Neural crest cell (in vitro differentiated cells): ENCODE results near the gene GSTA5. TPM values are rescaled to one million over a fixed set of nuclear protein-coding genes. Genes with fewer than 3 reads are reported as not detected.
"Not testable (repeated sequence)": the region's sequence is repeated elsewhere in the genome, so short reads cannot be mapped to it uniquely, and the experiment has no call there.

Source experiments
- DNase-seq: peaks from one replicate; pipeline ENCODE4 v3.0.0; 2021; ENCODE audit warnings: low read depth, mixed read lengths, low spot score
- H3K27ac Mint-ChIP-seq: one replicate; pipeline ENCODE4 v1.8.0; 2021; ENCODE audit warnings: mild to moderate bottlenecking, mixed read lengths; ENCODE audit not compliant: unreplicated experiment
- H3K27me3 Mint-ChIP-seq: 2 replicates; pipeline ENCODE4 v1.8.0; 2021; ENCODE audit warnings: low read depth, mild to moderate bottlenecking, mixed read lengths
- H3K36me3 Mint-ChIP-seq: 2 replicates; pipeline ENCODE4 v1.8.0; 2021; ENCODE audit warnings: low read depth, mild to moderate bottlenecking, mixed read lengths
- H3K4me1 Mint-ChIP-seq: 2 replicates; pipeline ENCODE4 v1.8.0; 2021; ENCODE audit warnings: mixed read lengths
- H3K4me3 Mint-ChIP-seq: one replicate; pipeline ENCODE4 v1.8.0; 2021; ENCODE audit warnings: mild to moderate bottlenecking, mixed read lengths
- H3K9me3 Mint-ChIP-seq: 2 replicates; pipeline ENCODE4 v1.8.0; 2021; ENCODE audit warnings: mixed read lengths
- total RNA-seq: library from RNA; stranded (reverse); gene quantifications from 2 replicates; pipeline ENCODE4 v1.2.1, GENCODE V29; 2021
- TF ChIP-seq, protein P1 (sequence below): fragments of 200-600 bp; sonication (generic); conservative IDR thresholded peaks from 2 replicates; pipeline ENCODE4 v1.5.0; 2021; ENCODE audit warnings: antibody characterized with exemption, mild to moderate bottlenecking

GSTA5 gene
- total RNA-seq, 1 donor from 2014 or later, result not detected

DNA sequence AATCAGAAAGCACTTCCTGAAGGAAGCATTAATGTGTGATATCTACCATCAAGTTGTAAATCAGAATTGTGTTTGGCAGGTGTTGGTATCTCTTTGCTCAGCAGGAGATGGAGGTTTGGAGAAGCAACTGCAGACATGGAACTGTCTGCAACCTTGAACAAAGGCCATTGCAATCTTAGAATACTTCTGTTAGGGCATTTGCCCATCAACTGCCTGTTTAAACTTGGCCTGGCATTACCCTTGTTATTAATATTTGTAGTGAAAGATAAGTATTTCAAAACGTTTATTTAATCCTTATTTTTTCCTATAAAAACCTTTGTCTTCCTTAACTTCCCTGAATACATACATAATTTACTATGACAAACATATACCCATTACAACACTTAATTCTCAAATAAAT is 14.1 kb downstream of the GSTA5 start:
- H3K27ac Mint-ChIP-seq, result no peak overlapping the region
- TF ChIP-seq, protein P1, sequence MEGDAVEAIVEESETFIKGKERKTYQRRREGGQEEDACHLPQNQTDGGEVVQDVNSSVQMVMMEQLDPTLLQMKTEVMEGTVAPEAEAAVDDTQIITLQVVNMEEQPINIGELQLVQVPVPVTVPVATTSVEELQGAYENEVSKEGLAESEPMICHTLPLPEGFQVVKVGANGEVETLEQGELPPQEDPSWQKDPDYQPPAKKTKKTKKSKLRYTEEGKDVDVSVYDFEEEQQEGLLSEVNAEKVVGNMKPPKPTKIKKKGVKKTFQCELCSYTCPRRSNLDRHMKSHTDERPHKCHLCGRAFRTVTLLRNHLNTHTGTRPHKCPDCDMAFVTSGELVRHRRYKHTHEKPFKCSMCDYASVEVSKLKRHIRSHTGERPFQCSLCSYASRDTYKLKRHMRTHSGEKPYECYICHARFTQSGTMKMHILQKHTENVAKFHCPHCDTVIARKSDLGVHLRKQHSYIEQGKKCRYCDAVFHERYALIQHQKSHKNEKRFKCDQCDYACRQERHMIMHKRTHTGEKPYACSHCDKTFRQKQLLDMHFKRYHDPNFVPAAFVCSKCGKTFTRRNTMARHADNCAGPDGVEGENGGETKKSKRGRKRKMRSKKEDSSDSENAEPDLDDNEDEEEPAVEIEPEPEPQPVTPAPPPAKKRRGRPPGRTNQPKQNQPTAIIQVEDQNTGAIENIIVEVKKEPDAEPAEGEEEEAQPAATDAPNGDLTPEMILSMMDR, result no peak
- no peaks in the 10 kb centered on the region for H3K4me1 Mint-ChIP-seq
- H3K4me3 Mint-ChIP-seq, result no peak overlapping the region
- no peaks in the 10 kb centered on the region for H3K36me3 Mint-ChIP-seq
- no peak for DNase-seq
- no peaks in the 10 kb centered on the region for H3K27me3 Mint-ChIP-seq
- peaks cover 2% of the 10 kb centered on the region for H3K9me3 Mint-ChIP-seq

DNA sequence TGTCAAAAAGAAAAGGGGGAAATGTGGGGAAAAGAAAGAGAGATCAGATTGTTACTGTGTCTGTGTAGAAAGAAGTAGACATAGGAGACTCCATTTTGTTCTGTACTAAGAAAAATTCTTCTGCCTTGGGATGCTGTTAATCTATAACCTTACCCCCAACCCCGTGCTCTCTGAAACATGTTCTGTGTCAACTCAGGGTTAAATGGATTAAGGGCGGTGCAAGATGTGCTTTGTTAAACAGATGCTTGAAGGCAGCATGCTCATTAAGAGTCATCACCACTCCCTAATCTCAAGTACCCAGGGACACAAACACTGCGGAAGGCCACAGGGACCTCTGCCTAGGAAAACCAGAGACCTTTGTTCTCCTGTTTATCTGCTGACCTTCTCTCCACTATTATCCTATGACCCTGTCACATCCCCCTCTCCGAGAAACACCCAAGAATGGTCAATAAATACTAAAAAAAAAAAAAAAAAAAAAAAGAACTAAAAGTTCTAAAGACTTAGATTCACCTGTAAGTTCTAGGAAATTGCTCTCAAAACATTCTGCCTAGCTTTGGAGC is 14.6 kb downstream of the GSTA5 start:
- H3K9me3 Mint-ChIP-seq, H3K27me3 Mint-ChIP-seq, H3K4me3 Mint-ChIP-seq, H3K4me1 Mint-ChIP-seq, DNase-seq, H3K36me3 Mint-ChIP-seq, H3K27ac Mint-ChIP-seq: not testable (repeated sequence)

DNA sequence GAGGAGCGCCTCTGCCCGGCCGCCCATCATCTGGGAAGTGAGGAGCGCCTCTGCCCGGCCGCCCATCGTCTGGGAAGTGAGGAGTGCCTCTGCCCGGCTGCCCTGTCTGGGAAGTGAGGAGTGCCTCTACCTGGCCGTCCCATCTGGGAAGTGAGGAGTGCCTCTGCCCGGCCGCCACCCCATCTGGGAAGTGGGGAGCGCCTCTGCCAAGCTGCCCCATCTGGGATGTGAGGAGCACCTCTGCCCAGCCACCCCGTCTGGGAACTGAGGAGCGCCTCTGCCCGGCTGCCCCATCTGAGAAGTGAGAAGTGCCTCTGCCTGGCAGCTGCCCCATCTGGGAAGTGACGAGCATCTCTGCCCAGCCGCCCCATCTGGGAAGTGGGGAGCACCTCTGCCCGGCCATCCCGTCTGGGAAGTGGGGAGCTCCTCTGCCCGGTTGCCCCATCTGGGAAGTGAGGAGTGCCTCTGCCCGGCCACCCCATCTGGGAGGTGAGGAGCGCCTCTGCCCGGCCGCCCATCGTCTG is 15.3 kb downstream of the GSTA5 start:
- not testable (repeated sequence) for H3K27me3 Mint-ChIP-seq, H3K4me3 Mint-ChIP-seq, H3K27ac Mint-ChIP-seq, H3K4me1 Mint-ChIP-seq, H3K9me3 Mint-ChIP-seq, DNase-seq, H3K36me3 Mint-ChIP-seq

DNA sequence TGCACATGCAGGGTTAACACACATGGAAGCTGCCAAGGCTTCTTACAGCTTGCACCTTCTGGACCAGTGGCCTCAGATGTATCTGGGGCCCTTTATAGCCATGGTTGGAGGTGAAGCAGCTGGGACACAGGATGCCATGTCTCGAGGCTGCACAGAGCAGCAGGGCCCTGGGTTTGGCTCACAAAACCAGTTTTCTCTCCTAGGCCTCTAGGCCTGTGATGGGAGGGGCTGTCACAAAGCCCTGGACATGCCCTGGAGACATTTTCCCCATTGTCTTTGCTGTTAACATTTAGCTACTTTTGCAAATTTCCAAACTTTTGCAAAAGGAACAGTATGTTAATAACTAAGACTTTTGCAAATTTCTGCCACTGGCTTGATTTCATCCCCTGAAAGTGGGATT is 18.8 kb downstream of the GSTA5 start:
- H3K9me3 Mint-ChIP-seq, result peaks cover 2% of the 10 kb centered on the region
- H3K27ac Mint-ChIP-seq, result no peak overlapping the region
- no peak overlapping the region for H3K4me3 Mint-ChIP-seq
- no peak for DNase-seq
- TF ChIP-seq, protein P1, result no peak
- H3K4me1 Mint-ChIP-seq, result no peaks in the 10 kb centered on the region
- no peaks in the 10 kb centered on the region for H3K36me3 Mint-ChIP-seq
- H3K27me3 Mint-ChIP-seq, result no peaks in the 10 kb centered on the region

DNA sequence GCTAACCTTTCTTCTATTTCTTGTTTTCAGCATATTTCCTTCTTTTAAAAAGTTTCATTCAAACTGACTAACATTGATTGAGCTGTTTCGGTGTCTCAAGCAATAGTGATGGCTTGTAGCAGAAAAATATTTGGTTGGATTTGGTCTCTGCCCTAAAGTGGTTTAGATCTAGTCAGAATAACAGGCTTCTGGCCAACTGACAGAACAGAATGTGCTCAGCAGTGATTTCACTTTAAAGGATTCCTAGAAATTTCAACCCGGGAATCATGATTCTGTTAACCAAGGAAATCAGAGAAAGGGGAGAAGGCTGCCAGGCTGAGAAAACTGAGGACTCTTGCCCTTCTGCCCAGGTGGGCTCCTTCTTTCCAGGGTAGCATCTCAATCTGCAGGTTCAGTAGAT is 20.4 kb downstream of the GSTA5 start:
- no peak for DNase-seq
- Mint-ChIP-seq H3K4me1 (no peaks in the 10 kb centered on the region), H3K27me3 (no peaks in the 10 kb centered on the region), H3K9me3 (peaks cover 2% of the 10 kb centered on the region), H3K4me3 (no peak overlapping the region), H3K27ac (no peak overlapping the region), H3K36me3 (no peaks in the 10 kb centered on the region)
- TF ChIP-seq, protein P1, result no peak

DNA sequence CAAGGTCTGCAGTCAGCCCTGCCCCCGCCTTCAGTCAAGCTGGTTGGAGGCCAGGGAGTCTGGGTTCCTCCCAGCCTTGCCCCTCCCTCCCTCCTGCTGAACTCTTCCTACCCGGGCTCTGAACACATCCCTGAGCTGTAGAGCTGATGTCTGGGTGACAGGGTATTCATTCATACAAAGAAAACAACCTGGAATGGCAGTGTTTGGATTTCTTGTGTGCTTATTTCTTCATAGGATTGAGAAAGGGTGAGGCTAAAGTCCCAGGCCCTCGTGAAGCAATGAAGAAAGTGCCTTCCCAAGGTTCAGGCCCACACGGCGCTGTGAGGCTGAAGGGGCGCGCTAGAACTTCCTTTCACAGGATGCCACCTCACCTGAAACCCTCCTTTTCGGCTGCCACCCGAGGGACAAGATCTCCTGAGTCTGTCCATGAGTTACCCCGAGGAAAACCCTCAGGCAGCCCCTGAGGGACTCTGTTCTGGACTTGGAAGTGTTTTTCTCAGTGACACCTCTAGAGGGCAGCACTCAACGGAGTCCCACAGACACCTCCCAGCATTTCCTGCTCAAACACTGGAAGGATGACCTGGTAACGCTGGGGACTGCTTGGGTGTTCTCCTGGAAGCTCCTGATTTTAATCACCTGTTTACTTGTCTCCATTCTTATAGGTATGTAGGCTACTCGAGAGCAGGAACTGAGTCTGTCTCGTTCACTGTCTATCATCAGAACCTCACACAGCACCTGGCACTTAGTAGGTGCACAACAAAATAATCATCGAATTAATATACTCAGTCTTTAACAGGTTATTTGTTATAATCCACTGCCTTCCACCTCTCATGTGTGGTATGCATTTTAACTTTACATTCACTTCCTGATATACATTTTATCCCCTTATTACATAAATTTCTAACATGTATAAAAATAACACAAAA is 25.2 kb downstream of the GSTA5 start:
- H3K27ac Mint-ChIP-seq, result no peak overlapping the region
- TF ChIP-seq, protein P1, result peak; percentile 73
- no peak overlapping the region for H3K4me3 Mint-ChIP-seq
- H3K27me3 Mint-ChIP-seq, result no peaks in the 10 kb centered on the region
- no peaks in the 10 kb centered on the region for H3K9me3 Mint-ChIP-seq
- no peaks in the 10 kb centered on the region for H3K36me3 Mint-ChIP-seq
- no peaks in the 10 kb centered on the region for H3K4me1 Mint-ChIP-seq
- peak; percentile 52 for DNase-seq

DNA sequence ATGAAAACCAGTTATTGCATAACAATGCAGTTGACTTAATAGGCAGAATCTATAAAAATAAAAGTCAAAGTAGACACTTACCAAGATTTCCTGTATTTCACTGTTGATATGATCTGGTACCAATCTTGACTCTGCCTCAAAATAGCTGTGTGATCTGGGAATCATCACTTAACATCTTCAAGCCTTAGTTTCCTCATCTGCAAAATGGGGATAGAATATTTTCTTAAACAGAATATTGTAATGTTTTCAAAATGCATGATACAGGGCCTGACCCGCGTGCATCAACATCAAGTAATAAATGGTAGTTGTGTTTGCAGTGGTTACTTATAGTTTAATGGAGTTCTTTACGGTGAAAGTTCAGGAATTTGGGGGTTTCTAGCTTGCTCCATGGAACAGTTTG is 26.1 kb downstream of the GSTA5 start:
- H3K36me3 Mint-ChIP-seq, H3K27ac Mint-ChIP-seq, H3K4me3 Mint-ChIP-seq, H3K9me3 Mint-ChIP-seq, DNase-seq, H3K4me1 Mint-ChIP-seq, H3K27me3 Mint-ChIP-seq: not testable (repeated sequence)

DNA sequence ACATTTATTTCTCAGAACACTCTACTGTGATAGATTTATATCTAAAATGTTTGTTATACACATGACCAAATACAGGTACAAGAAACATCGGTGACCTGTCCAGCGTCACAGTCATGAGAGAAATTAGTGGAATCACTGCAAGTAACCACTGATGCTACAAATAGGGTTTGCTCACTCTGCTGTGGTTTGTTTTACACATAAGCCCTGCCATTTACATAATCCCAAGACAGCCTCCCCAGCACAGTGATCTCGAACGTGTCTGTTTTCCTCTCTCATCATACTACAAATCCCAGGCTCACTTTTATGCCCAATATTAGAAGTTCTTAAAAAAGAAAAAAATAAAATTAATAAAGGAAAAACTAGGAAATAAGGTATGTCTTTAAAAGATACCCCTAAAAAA is 30.8 kb downstream of the GSTA5 start:
- H3K4me3 Mint-ChIP-seq, H3K27ac Mint-ChIP-seq, H3K4me1 Mint-ChIP-seq, H3K9me3 Mint-ChIP-seq, DNase-seq, H3K27me3 Mint-ChIP-seq, H3K36me3 Mint-ChIP-seq: not testable (repeated sequence)
